Omental fat pad (tissue), 4 donors: ENCODE data around the gene ZFHX3. TPM values are rescaled to one million over a fixed set of nuclear protein-coding genes. Genes with fewer than 3 reads are reported as not detected.

Experiments used
- ATAC-seq: fragments of 150-250 bp; one replicate; pipeline ENCODE4 v1.9.1; 2016; ENCODE audit warnings: mild to moderate bottlenecking, moderate library complexity; ENCODE audit not compliant: low FRiP score
- DNase-seq: peaks from one replicate; pipeline ENCODE4 v3.0.0-alpha.2; 2019; ENCODE audit warnings: low spot score
- total RNA-seq, 4 donors: library from RNA; depleted of rRNA; stranded (reverse); fragments of >200 nt; gene quantifications; one replicate each; pipeline ENCODE4 v1.1.0, GENCODE V29; 2016
- TF ChIP-seq, protein P1 (sequence below), 3 donors: fragments of 450-650 bp; IDR thresholded peaks; one replicate each; pipeline ENCODE4 v1.5.1; 2016 to 2017; ENCODE audit warnings: antibody characterized with exemption in 3 of 3, mild to moderate bottlenecking in 3 of 3, moderate library complexity in 2 of 3

Gene ZFHX3
- total RNA-seq, 4 donors from 2014 or later = 11.8 to 35.2 (median 13.7) TPM

- DNase-seq (no peak), ATAC-seq (no peak)
- TF ChIP-seq, protein P1, sequence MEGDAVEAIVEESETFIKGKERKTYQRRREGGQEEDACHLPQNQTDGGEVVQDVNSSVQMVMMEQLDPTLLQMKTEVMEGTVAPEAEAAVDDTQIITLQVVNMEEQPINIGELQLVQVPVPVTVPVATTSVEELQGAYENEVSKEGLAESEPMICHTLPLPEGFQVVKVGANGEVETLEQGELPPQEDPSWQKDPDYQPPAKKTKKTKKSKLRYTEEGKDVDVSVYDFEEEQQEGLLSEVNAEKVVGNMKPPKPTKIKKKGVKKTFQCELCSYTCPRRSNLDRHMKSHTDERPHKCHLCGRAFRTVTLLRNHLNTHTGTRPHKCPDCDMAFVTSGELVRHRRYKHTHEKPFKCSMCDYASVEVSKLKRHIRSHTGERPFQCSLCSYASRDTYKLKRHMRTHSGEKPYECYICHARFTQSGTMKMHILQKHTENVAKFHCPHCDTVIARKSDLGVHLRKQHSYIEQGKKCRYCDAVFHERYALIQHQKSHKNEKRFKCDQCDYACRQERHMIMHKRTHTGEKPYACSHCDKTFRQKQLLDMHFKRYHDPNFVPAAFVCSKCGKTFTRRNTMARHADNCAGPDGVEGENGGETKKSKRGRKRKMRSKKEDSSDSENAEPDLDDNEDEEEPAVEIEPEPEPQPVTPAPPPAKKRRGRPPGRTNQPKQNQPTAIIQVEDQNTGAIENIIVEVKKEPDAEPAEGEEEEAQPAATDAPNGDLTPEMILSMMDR (IDR thresholded peaks at IDR 0.05) = no peak
These were observed 223.2 kb downstream of the ZFHX3 start for GRCh38 chr16:72824761-72825160.

DNA sequence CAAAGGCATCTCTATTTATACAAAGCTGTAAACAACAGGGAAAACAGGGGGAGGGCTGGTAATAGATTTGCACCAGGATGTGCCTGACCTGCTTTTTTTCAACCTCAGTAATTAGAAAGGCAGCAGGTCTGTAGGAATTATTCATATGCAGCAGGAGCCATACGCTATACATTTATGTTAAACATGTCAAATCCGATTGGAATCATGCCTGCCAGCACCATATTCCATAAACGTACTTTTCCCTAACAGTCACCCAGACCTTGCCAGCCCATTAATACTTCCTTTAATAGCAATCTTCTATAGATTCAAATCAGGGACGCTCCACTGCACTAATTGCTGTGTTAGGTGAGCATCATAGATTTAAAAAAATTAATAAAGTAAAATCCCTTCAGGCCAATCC lies 223.9 kb downstream of the ZFHX3 start:
- ATAC-seq (no peak), DNase-seq (no peak)
- TF ChIP-seq, protein P1 (IDR thresholded peaks at IDR 0.05) = no peak

DNA sequence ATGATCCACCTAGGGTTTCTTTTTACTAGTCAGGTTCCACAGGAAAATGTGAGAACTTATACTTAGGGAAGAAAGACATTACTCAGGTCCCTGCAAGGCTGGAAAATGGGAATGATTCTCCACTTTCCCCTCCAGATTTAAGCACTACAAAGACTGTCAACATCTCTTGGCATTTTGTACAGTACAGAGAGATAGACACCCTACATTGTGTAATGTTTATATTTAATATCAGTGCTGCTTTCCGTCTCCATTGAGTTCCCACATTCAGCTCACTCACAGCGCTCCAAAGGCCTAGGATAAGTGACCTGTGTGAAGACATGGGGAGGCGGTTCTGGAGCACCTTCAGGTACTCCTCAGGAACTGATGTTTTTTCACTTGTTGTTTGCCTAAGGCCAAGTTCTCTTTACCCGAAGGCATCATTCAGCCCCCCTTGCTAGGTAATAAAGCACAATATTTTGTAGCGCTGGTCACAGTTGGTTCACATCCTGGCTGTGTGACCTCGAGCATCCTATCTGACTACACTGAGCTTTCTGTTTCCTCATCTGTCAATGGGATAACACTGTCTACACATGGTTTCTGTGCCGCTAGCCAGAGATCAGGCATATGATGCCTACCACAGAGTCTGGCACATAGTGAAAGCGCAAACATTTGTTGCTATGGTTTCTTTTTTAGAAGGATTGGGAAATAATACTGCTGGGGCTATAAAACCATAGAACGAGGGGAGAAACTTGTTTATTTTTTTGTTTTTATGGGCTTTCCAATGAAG lies 226.6 kb downstream of the ZFHX3 start:
- ATAC-seq (no peak), DNase-seq (no peak)
- TF ChIP-seq, protein P1 (IDR thresholded peaks at IDR 0.05) = no peak

GRCh38 chr16:72819345-72819744 lies 228.6 kb downstream of the ZFHX3 start:
- DNase-seq = no peak
- TF ChIP-seq, protein P1 (IDR thresholded peaks at IDR 0.05) = no peak

DNA sequence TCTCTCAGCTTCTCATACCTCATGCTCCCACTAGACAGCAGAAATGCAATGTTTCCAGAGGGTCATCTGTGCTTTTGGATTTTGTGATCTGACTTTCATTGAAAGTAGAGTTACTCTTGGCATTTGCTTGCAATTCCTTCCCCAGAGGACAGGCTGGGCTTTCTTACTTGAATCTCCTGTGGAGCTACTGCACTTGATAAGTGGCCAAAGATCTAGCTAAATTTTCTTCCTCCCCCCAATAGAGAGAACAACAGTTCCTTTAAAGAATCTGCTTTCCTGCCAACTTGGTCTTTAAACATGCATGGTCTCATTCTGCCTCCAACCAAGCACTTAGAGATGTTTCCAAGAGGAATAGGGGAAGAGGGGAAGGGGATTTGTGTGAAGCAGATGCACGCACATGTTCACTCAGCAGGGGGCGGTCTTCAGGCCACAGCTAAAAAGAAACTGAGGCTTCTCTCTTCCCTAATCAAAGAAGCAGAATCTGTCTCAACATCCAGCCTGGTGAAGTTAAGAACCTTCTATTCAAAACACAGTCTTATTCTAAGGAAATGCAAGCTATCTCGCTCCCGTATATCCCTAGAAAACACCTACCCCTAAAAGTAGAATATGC lies 229.6 kb downstream of the ZFHX3 start:
- ATAC-seq (no peak), DNase-seq (no peak)
- TF ChIP-seq, protein P1 (IDR thresholded peaks at IDR 0.05) = no peak

More at GRCh38 chr16:72819345-72819744, 228.6 kb downstream of the ZFHX3 start:
- ATAC-seq = no peak

- ATAC-seq (no peak), DNase-seq (no peak)
- TF ChIP-seq, protein P1 (IDR thresholded peaks at IDR 0.05) = no peak
These were observed 232.3 kb downstream of the ZFHX3 start for GRCh38 chr16:72815348-72816318.
